Peyer's patch (tissue), 4 donors: ENCODE results near the gene CRACR2B. TPM values are rescaled to one million over a fixed set of nuclear protein-coding genes. Genes with fewer than 3 reads are reported as not detected.
A peak's percentile ranks its signal among the peaks of the same experiment; 100 is the strongest.

Source experiments
- DNase-seq, 3 donors: peaks; one replicate each; pipeline ENCODE4 v3.0.0-alpha.2; 2017 to 2019
- H3K27ac ChIP-seq, 4 donors: fragments of 200-600 bp; sonication (generic); one replicate each; pipeline ENCODE4 v1.5.1; 2016 to 2019
- H3K27me3 ChIP-seq, 2 donors: fragments of 200-600 bp; sonication (generic); one replicate each; pipeline ENCODE4 v1.5.1; 2019
- H3K36me3 ChIP-seq, 3 donors: fragments of 200-600 bp; sonication (generic); one replicate each; pipeline ENCODE4 v1.5.1; 2016 to 2019
- H3K4me1 ChIP-seq, 4 donors: fragments of 200-600 bp; sonication (generic); one replicate each; pipeline ENCODE4 v1.5.1; 2016 to 2019
- H3K4me3 ChIP-seq, 4 donors: fragments of 200-600 bp; sonication (generic); 1 replicate in 3 of 4; 2 replicates in 1 of 4; pipeline ENCODE4 v1.5.1; 2016 to 2019; ENCODE audit warnings: mild to moderate bottlenecking in 1 of 4
- H3K9me3 ChIP-seq, 4 donors: fragments of 200-600 bp; sonication (generic); one replicate each; pipeline ENCODE4 v1.5.1; 2016 to 2019; ENCODE audit warnings: mild to moderate bottlenecking in 1 of 4
- POLR2A ChIP-seq, 2 donors: fragments of 450-650 bp; IDR thresholded peaks; one replicate each; pipeline ENCODE4 v1.5.1; 2017; ENCODE audit warnings: antibody characterized with exemption in 2 of 2, mild to moderate bottlenecking in 2 of 2, moderate library complexity in 2 of 2
- total RNA-seq, 4 donors: library from RNA; depleted of rRNA; stranded (reverse); fragments of >200 nt; gene quantifications; one replicate each; pipeline ENCODE4 v1.1.0, GENCODE V29; 2016
- TF ChIP-seq, protein P1 (sequence below), 6 experiments: fragments of 450-650 bp in 4 of 6; fragments of 200-600 bp in 2 of 6; sonication (generic) in 1 of 6; IDR thresholded peaks; one replicate each; pipeline ENCODE4 v1.5.1; 2017 to 2019; ENCODE audit warnings: antibody characterized with exemption in 6 of 6, mild to moderate bottlenecking in 3 of 6, moderate library complexity in 1 of 6

The CRACR2B gene
- total RNA-seq, 4 donors from 2014 or later = 44.0 to 175 (median 110) TPM

GRCh38 chr11:860234-861104 is 32.8 kb downstream of the CRACR2B start:
- Histone ChIP-seq H3K4me3 (no peak overlapping the region), H3K27me3 (peaks cover 0 to 4% of the 10 kb centered on the region in 2 donors), H3K36me3 (no peaks in the 10 kb centered on the region), H3K4me1 (peaks cover 0 to 26% (median 0%) of the 10 kb centered on the region in 4 donors), H3K9me3 (no peaks in the 10 kb centered on the region), H3K27ac (peak overlapping the region in 1 of 4 donors; percentile 26)
- no peak for TF ChIP-seq POLR2A (IDR thresholded peaks at IDR 0.05)
- TF ChIP-seq, protein P1, sequence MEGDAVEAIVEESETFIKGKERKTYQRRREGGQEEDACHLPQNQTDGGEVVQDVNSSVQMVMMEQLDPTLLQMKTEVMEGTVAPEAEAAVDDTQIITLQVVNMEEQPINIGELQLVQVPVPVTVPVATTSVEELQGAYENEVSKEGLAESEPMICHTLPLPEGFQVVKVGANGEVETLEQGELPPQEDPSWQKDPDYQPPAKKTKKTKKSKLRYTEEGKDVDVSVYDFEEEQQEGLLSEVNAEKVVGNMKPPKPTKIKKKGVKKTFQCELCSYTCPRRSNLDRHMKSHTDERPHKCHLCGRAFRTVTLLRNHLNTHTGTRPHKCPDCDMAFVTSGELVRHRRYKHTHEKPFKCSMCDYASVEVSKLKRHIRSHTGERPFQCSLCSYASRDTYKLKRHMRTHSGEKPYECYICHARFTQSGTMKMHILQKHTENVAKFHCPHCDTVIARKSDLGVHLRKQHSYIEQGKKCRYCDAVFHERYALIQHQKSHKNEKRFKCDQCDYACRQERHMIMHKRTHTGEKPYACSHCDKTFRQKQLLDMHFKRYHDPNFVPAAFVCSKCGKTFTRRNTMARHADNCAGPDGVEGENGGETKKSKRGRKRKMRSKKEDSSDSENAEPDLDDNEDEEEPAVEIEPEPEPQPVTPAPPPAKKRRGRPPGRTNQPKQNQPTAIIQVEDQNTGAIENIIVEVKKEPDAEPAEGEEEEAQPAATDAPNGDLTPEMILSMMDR (IDR thresholded peaks at IDR 0.05) = no peak
- no peak for DNase-seq

DNA sequence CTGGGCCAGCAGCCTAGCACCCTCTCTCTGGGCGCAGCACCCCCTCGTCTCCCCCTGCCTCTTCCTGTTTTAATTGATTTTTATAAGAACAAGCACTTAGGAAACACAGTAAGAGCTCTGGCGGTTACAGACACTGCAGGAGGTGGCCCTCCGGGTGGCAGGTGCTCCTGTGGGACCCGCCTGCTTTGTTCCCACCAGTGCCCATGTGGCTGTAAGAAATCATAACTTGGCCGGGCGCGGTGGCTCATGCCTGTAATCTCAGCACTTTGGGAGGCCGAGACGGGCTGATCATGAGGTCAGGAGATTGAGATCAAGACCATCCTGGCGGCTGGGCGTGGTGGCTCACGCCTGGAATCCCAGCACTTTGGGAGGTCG is 33.4 kb downstream of the CRACR2B start:
- no peak for TF ChIP-seq POLR2A (IDR thresholded peaks at IDR 0.05)
- TF ChIP-seq, protein P1 (IDR thresholded peaks at IDR 0.05) = no peak
- Histone ChIP-seq H3K36me3 (no peaks in the 10 kb centered on the region), H3K4me1 (peaks cover 0 to 26% (median 0%) of the 10 kb centered on the region in 4 donors), H3K27ac (no peak overlapping the region), H3K4me3 (no peak overlapping the region), H3K9me3 (no peaks in the 10 kb centered on the region), H3K27me3 (peaks cover 0 to 4% of the 10 kb centered on the region in 2 donors)
- DNase-seq = no peak

DNA sequence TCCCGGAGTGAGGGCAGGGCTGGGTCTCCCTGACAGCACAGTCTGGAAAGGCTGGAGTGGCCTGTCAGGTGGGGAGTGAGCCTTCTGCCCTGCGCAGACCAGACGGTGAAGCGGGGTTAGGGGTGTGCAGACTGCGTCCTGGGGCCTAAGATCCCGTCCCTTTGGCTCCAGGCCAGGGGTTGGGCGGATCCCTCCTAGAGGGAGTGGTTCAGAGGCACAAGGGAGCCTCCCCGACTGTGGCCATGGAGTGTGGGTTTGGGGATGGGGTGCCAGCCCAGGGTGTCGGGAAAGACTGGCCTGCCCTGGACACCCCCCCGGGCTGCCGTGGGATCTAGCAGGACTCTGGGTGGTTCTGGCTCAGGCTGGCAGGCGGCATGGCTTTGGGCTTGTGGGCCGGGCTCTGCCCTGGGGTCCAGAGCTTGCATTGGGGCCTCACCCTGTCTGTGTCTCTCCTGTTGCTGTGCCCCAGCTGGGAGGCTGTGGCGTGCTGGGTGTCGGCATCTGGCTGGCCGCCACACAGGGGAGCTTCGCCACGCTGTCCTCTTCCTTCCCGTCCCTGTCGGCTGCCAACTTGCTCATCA is 34.5 kb downstream of the CRACR2B start:
- DNase-seq = no peak
- H3K4me3 ChIP-seq = no peak overlapping the region
- peaks cover 0 to 4% of the 10 kb centered on the region in 2 donors for H3K27me3 ChIP-seq
- TF ChIP-seq, protein P1 (IDR thresholded peaks at IDR 0.05) = no peak
- TF ChIP-seq POLR2A (IDR thresholded peaks at IDR 0.05) = no peak
- H3K4me1 ChIP-seq = peaks cover 0 to 26% (median 0%) of the 10 kb centered on the region in 4 donors
- no peak overlapping the region for H3K27ac ChIP-seq
- no peaks in the 10 kb centered on the region for H3K9me3 ChIP-seq
- no peaks in the 10 kb centered on the region for H3K36me3 ChIP-seq

DNA sequence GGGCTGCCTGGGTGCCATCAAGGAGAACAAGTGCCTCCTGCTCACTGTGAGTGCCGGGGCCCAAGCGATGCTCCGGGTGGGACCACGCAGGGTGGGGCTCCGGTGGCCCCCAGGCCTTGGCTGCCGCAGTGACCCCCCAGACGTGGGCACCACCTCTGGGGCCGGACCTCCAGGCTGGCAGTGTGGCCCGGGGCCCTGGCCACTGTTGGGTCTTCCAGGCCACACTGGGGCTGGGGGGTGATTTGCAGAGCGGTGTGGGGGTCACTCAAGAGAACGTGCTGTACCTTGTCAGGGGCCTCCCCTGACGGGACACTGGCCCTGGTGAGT is 34.9 kb downstream of the CRACR2B start:
- H3K36me3 ChIP-seq = no peaks in the 10 kb centered on the region
- no peaks in the 10 kb centered on the region for H3K9me3 ChIP-seq
- H3K4me3 ChIP-seq = no peak overlapping the region
- no peak overlapping the region for H3K27ac ChIP-seq
- TF ChIP-seq, protein P1 (IDR thresholded peaks at IDR 0.05) = no peak
- TF ChIP-seq POLR2A (IDR thresholded peaks at IDR 0.05) = no peak
- peaks cover 0 to 4% of the 10 kb centered on the region in 2 donors for H3K27me3 ChIP-seq
- H3K4me1 ChIP-seq = peaks cover 0 to 26% (median 0%) of the 10 kb centered on the region in 4 donors
- no peak for DNase-seq

GRCh38 chr11:863023-863909 is 35.5 kb downstream of the CRACR2B start:
- TF ChIP-seq, protein P1 (IDR thresholded peaks at IDR 0.05) = no peak
- TF ChIP-seq POLR2A (IDR thresholded peaks at IDR 0.05) = no peak
- DNase-seq = no peak
- no peaks in the 10 kb centered on the region for H3K36me3 ChIP-seq
- H3K27me3 ChIP-seq = peaks cover 0 to 4% of the 10 kb centered on the region in 2 donors
- H3K27ac ChIP-seq = no peak overlapping the region
- H3K4me3 ChIP-seq = no peak overlapping the region
- peaks cover 0 to 26% (median 0%) of the 10 kb centered on the region in 4 donors for H3K4me1 ChIP-seq
- H3K9me3 ChIP-seq = no peaks in the 10 kb centered on the region
